GM12872 (cell line): ENCODE measurements around the gene AGRN.

Experiments
- TF ChIP-seq, protein P1 (sequence below): IDR thresholded peaks from 3 replicates; pipeline ENCODE4 v1.5.1; 2011; ENCODE audit warnings: low read depth, mild to moderate bottlenecking, low read length, moderate library complexity; ENCODE audit not compliant: insufficient read depth

Gene AGRN

DNA sequence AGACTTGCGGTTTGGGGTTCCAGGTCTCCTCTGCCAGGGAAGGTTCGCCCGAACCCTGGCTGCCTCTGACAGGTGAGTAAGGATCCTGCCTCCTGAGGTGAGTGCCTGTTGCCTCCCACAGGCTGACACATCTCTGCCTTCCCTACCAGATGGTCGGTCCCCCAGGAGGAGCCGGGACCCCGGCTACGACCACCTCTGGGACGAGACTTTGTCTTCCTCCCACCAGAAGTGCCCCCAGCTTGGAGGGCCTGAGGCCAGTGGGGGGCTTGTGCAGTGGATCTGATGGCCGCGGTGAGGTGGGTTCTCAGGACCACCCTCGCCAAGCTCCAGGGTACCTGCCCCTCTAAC, 45.7 kb upstream of the AGRN start:
- TF ChIP-seq, protein P1, sequence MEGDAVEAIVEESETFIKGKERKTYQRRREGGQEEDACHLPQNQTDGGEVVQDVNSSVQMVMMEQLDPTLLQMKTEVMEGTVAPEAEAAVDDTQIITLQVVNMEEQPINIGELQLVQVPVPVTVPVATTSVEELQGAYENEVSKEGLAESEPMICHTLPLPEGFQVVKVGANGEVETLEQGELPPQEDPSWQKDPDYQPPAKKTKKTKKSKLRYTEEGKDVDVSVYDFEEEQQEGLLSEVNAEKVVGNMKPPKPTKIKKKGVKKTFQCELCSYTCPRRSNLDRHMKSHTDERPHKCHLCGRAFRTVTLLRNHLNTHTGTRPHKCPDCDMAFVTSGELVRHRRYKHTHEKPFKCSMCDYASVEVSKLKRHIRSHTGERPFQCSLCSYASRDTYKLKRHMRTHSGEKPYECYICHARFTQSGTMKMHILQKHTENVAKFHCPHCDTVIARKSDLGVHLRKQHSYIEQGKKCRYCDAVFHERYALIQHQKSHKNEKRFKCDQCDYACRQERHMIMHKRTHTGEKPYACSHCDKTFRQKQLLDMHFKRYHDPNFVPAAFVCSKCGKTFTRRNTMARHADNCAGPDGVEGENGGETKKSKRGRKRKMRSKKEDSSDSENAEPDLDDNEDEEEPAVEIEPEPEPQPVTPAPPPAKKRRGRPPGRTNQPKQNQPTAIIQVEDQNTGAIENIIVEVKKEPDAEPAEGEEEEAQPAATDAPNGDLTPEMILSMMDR, result no peak

DNA sequence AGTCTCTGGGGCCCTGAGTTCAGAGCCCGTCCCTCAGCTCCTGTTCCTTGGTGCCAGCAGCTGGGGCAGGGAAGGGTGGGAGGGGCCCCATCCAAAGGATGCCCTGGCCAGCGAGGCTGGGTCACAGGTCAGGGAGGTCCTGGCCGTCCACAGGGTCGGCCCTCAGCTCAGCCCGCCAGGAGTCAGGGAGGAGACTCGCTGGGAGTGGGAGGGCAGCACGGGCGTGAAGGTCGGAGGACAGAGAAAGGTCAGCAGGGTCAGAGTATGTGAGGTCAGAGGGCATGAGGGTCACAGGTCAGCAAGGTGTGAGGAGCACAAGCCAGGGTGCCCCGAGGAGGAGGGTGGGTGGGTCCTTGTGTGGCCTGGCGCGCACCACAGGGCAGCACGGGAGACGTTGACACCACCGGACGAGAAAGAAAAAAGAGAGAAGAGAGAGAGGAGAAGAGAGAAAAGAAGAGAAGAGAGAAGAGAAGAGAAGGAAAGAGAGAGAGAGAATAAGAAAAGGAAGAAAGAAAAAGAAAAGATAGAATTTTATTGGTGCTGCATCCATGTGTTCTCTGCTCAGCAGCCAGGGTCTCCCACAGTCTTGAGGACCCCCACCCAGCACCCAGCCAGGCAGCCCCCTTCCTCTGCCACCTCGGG, 45.1 kb upstream of the AGRN start:
- TF ChIP-seq, protein P1, result no peak

DNA sequence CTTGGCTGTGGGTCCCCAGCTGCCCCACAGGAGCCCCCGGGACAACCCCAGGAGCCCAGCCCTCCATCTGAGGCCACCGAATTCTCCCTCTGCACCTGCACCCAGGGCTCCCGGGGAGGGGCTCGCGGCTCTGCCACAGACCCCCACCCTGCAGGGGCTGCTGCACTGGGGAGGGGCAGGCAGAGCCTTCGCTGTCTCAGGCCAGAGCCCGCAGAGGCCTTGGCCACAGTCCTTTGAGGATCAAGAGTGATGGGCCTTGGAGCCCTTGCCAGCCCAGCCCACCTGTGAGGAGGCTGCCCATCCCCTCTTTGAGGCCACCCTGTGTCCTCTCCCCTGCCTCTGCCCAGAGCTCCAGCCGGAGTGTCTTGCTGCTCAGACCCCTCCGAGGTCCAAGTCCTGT, 44.6 kb upstream of the AGRN start:
- TF ChIP-seq, protein P1, result no peak

DNA sequence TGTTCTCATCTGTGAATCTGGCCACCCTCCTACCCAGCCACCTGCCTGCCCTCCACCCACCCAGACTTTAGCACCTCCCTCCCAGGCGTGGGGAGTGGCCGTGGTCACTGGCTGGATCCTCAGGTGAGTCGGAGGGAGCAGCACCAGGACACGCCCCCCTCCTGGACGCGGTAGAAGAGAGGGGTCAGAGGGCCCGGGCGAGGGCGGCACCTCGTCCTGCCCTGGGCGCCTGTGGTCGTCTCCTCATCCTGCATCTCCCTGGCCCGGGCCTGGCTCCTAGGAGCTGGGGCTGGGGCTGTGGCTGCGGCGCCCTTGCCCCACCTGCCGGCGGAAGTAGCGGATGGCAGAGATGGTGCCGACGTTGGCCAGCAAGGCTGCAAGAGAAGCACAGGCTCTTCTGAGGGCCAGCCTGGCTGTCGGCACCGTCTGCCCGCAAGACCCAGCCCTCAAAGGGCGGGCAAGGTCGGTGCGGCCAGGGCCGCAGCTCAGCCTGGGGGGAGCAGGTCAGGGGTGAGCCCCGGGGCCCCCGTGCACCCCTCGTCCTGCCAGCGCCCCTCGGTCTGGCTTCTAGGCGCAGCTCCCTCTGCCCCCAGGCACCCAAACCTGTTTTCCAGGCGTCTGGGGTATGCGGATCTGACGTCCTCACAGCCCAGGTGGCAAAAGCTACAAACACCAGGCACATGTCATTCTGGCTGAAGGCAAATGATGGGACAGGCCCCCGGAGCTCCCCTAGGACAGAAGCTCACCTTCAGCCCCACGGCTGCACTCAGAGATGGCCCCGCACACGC, 43.8 kb upstream of the AGRN start:
- TF ChIP-seq, protein P1, result peak; percentile 63

DNA sequence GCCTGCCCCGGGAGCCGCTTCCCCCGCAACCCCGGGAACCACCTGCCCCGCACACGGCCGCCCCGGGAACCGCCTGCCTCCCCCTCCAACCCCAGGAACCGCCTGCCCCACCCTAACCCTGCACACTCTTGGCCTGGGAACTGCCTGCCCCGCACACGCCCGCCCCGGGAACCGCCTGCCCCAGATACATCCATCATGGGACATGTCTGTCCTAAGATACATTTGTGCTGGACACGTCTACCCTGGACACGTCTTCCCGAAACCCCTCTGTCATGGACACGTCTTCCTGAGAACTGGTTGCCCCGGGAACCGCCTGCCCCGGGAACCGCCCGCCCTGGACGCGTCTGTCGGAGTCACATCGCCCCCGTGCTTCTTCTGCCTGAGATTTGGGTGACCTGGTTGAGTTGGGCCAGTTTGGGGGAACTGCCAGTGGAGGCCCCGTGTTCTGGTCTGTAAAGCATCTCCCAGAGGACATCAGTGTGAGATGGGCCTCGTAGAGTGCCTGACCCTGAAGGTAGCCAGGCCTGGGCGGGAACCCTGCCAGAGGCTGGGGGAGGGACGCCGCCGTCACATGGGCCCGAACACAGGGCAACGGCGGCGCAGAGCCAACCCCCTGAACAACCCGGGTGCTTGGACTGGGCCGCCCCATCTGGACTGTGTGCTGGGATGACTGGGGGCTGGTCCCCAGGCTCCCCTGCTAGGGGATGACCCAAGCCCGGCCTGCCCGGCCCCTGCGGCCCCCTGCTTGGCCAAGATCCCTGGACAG, 41.7 kb upstream of the AGRN start:
- TF ChIP-seq, protein P1, result no peak

DNA sequence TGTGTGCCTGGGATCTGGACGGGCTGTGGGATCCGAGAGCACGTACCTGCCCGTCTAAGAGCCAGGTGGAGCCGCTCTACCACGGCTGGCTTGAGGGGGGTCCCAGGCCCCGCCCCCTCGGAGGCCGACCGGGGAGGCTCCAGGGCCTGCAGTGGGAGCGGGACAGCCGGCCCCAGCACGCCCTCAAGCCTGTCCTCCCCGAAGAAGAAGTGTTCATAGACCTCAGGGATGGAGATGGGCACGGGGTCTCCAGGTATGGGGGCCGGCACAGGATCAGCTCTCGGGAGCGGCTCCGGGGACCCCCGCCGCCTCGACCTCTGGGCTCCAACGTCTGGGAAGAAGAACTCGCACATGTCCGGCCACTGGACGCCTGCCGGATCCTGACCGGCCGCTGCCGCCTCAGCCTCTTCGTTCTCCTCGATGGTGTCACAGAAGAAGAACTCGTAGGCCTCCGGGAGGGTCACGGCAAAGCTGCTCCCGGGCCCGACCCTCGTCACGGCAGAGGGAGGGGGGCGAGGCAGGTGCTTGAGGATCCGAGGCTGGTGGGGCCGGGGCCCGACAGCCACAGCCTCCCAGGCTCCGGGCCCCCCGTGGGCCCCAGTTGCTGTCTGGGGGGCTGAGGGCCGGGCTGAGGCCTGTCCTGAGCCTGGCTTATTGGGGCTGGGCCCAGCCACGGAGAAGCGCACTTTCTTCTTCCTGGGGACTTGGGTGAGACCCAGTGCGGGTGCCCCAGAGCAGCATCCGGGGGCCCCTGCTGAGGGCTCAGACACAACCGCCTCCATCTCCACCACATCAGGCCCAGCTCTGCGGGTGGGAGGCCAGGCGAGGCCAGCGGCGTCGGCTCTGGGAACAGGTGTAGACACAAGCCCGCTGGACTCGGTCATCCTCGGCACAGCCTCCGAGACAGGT, 40.8 kb upstream of the AGRN start:
- TF ChIP-seq, protein P1, result no peak

DNA sequence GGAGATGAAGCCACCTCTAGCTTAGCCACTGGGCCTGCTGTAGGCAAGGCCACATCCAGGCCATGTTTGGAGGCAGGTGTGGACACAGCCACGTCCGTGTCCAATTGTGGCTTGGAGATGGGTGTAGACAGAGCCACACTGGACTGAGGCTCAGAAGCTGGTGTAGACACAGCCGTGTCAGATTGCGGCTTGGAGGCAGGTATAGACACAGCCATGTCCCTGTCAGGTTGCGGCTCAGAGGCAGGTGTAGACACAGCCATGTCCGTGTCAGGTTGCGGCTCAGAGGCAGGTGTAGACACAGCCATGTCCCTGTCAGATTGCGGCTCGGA, 40.2 kb upstream of the AGRN start:
- TF ChIP-seq, protein P1, result no peak
